ENCODE results near the gene KLHL7. TPM values are rescaled to one million over a fixed set of nuclear protein-coding genes. Genes with fewer than 3 reads are reported as not detected.
"Not testable (repeated sequence)": the region's sequence is repeated elsewhere in the genome, so short reads cannot be mapped to it uniquely, and the experiment has no call there.

The KLHL7 gene
- total RNA-seq, 3 donors from 2014 or later: 17.0 to 20.2 (median 18.1) TPM

DNA sequence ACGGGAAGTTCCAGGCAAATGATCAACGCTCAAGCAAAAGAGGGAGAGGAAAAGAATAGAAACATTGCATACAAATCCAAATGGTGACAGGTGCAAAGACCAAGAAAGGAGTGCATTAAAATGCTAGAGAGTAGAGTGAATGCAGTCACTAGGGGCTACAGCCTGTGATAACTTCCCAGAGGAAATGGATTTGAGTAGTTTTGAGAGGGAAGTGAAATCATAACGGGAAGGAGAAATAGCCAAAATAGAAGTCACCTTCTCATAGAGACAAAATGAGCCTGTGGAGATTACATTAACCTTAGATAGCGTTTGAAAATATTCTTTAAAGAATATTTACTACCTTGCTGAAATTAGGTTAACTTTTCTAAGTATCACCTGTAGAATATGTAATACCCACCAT is 102.7 kb downstream of the KLHL7 start:
- Mint-ChIP-seq H3K4me3 (no peak overlapping the region), H3K27me3 (ENCODE audit: low read depth) (peaks cover 16% of the 10 kb centered on the region)

GRCh38 chr7:23210506-23210905 is 104.9 kb downstream of the KLHL7 start:
- Mint-ChIP-seq H3K4me1 (ENCODE audit: low read depth) (peaks cover 2% of the 10 kb centered on the region), H3K9me3 (no peaks in the 10 kb centered on the region), H3K4me3 (no peak overlapping the region), H3K27me3 (ENCODE audit: low read depth) (peaks cover 11% of the 10 kb centered on the region), H3K36me3 (ENCODE audit: insufficient read depth) (no peaks in the 10 kb centered on the region)
- ATAC-seq (no peak), DNase-seq (no peak)

More for the DNA sequence above, 102.7 kb downstream of the KLHL7 start:
- ATAC-seq (no peak), DNase-seq (no peak)
- peaks cover 11% of the 10 kb centered on the region for H3K36me3 Mint-ChIP-seq (ENCODE audit: insufficient read depth)
- no peaks in the 10 kb centered on the region for H3K9me3 Mint-ChIP-seq
- H3K4me1 Mint-ChIP-seq (ENCODE audit: low read depth): peaks cover 4% of the 10 kb centered on the region

DNA sequence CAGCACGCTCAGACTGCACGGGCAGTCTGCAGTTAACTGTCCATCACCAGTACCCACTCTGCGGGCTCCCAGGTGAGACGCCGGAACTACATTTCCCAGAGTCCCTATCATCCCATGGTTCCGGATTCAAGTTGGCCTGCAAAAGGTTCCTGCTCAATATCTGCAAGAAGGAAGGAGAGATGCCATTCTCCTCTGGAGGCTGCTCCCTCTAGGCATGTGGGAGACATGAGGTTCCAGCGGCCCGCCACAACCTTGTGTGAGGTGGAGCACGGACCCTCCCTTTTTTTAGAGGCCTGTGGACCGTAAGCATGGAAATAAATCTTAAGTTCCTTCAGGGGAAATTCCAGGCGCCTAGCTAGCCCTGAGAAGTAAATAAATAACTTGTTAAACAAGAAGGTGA is 106.0 kb downstream of the KLHL7 start:
- Mint-ChIP-seq H3K27me3 (ENCODE audit: low read depth) (peaks cover 11% of the 10 kb centered on the region), H3K4me3 (no peak overlapping the region), H3K4me1 (ENCODE audit: low read depth) (no peaks in the 10 kb centered on the region), H3K9me3 (no peaks in the 10 kb centered on the region), H3K36me3 (ENCODE audit: insufficient read depth) (no peaks in the 10 kb centered on the region)
- no peak for ATAC-seq
- no peak for DNase-seq

DNA sequence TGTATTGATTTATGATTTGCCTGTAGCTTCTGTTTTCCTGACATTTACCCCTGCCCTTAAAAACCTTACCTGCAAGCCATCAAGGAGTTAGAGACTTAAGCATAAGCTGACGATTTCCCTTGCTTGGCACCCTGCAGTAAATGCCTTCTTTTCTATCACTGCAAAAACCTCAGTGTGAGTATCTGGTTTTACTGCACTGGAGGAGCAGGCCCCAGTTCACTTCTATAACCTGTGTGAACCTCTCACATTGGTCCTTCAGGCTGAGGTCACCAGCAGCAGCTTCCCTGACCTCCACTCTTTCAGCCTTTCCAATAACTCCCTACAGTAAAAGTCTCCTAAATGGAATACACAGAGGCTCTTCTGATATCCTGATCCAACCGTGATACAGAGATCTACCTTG is 106.8 kb downstream of the KLHL7 start:
- H3K27me3 Mint-ChIP-seq (ENCODE audit: low read depth): peaks cover 9% of the 10 kb centered on the region
- no peaks in the 10 kb centered on the region for H3K36me3 Mint-ChIP-seq (ENCODE audit: insufficient read depth)
- ATAC-seq (no peak), DNase-seq (no peak)
- no peaks in the 10 kb centered on the region for H3K9me3 Mint-ChIP-seq
- no peaks in the 10 kb centered on the region for H3K4me1 Mint-ChIP-seq (ENCODE audit: low read depth)
- H3K4me3 Mint-ChIP-seq: no peak overlapping the region

GRCh38 chr7:23212841-23213240 is 107.3 kb downstream of the KLHL7 start:
- Mint-ChIP-seq H3K27me3 (ENCODE audit: low read depth) (peaks cover 9% of the 10 kb centered on the region), H3K4me1 (ENCODE audit: low read depth) (no peaks in the 10 kb centered on the region), H3K9me3 (no peaks in the 10 kb centered on the region), H3K4me3 (no peak overlapping the region), H3K36me3 (ENCODE audit: insufficient read depth) (no peaks in the 10 kb centered on the region)
- DNase-seq (no peak), ATAC-seq (no peak)

DNA sequence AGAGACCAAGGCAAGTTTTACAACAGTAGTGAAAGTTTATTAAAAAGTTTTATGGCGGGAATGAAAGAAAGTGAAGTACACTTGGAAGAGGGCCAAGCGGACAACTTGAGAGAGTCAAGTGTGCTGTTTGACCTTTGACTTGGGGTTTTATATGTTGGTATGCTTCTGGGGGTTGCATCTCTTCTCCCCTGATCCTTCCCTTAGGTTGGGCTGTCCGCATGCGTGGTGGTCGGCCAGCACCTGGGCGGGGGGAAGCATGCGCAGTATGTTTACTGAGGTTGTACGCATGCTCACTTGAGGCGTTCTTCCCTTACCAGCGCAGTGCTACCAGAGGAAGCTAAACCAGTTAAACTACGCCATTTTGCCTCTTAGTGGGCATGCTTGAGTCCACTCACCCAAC is 108.2 kb downstream of the KLHL7 start:
- H3K4me1 Mint-ChIP-seq (ENCODE audit: low read depth): no peaks in the 10 kb centered on the region
- H3K9me3 Mint-ChIP-seq: no peaks in the 10 kb centered on the region
- peaks cover 5% of the 10 kb centered on the region for H3K27me3 Mint-ChIP-seq (ENCODE audit: low read depth)
- DNase-seq: no peak
- no peak for ATAC-seq
- no peaks in the 10 kb centered on the region for H3K36me3 Mint-ChIP-seq (ENCODE audit: insufficient read depth)
- no peak overlapping the region for H3K4me3 Mint-ChIP-seq

- H3K36me3 Mint-ChIP-seq (ENCODE audit: insufficient read depth): no peaks in the 10 kb centered on the region
- ATAC-seq (no peak), DNase-seq (no peak)
- no peak overlapping the region for H3K4me3 Mint-ChIP-seq
- H3K9me3 Mint-ChIP-seq: no peaks in the 10 kb centered on the region
- H3K4me1 Mint-ChIP-seq (ENCODE audit: low read depth): no peaks in the 10 kb centered on the region
- peaks cover 5% of the 10 kb centered on the region for H3K27me3 Mint-ChIP-seq (ENCODE audit: low read depth)
Measured at GRCh38 chr7:23214423-23214822, 108.8 kb downstream of the KLHL7 start.

DNA sequence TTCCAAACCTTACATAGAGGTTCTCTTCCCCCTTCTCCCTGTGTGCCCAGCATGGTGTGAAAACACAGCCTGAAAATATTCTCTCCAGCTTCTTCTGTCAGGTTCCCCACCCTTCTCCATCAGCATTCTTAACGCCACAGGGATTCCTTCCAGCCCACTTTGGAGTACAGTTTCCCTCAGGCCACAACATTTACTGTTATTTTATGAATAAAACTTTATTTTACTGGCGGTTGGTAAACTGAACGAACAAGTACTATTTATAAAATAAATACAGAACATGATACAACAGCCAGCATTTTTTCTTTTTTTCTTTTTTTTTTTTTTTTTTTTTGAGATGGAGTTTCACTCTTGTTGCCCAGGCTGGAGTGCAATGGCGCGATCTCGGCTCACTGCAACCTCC is 109.4 kb downstream of the KLHL7 start:
- ATAC-seq: no peak

DNA sequence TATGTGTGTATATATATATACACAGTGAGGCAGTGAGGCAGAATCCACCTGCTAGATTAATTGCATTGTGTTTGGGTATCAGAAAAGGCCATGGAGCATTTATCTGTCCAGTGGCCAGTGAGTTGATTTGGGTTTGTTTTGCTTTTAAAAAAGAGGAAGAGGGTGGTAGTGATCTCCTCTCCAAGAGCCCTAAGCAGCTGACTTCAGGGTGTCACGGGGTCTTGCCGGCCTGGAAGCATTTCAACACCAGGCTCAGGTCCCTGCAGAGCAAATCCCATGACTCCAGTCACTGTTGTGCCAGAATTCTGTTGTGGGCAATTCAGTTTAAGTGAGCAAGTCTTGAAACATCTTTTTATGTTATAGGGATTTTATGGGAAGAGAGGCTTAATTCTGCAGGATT is 110.4 kb downstream of the KLHL7 start:
- H3K9me3 Mint-ChIP-seq: no peaks in the 10 kb centered on the region
- H3K4me1 Mint-ChIP-seq (ENCODE audit: low read depth): no peaks in the 10 kb centered on the region
- H3K36me3 Mint-ChIP-seq (ENCODE audit: insufficient read depth): no peaks in the 10 kb centered on the region
- no peak for ATAC-seq
- H3K27me3 Mint-ChIP-seq (ENCODE audit: low read depth): peaks cover 5% of the 10 kb centered on the region
- no peak for DNase-seq
- no peak overlapping the region for H3K4me3 Mint-ChIP-seq

More for the DNA sequence above, 109.4 kb downstream of the KLHL7 start:
- no peaks in the 10 kb centered on the region for H3K9me3 Mint-ChIP-seq
- no peak for DNase-seq
- H3K4me1 Mint-ChIP-seq (ENCODE audit: low read depth): no peaks in the 10 kb centered on the region
- H3K27me3 Mint-ChIP-seq (ENCODE audit: low read depth): peaks cover 5% of the 10 kb centered on the region
- no peak overlapping the region for H3K4me3 Mint-ChIP-seq
- no peaks in the 10 kb centered on the region for H3K36me3 Mint-ChIP-seq (ENCODE audit: insufficient read depth)

GRCh38 chr7:23218196-23218595 is 112.6 kb downstream of the KLHL7 start:
- Mint-ChIP-seq H3K4me1 (ENCODE audit: low read depth) (no peaks in the 10 kb centered on the region), H3K27me3 (ENCODE audit: low read depth) (peaks cover 5% of the 10 kb centered on the region), H3K9me3 (no peaks in the 10 kb centered on the region), H3K36me3 (ENCODE audit: insufficient read depth) (no peaks in the 10 kb centered on the region), H3K4me3 (no peak overlapping the region)
- ATAC-seq (no peak), DNase-seq (no peak)

DNA sequence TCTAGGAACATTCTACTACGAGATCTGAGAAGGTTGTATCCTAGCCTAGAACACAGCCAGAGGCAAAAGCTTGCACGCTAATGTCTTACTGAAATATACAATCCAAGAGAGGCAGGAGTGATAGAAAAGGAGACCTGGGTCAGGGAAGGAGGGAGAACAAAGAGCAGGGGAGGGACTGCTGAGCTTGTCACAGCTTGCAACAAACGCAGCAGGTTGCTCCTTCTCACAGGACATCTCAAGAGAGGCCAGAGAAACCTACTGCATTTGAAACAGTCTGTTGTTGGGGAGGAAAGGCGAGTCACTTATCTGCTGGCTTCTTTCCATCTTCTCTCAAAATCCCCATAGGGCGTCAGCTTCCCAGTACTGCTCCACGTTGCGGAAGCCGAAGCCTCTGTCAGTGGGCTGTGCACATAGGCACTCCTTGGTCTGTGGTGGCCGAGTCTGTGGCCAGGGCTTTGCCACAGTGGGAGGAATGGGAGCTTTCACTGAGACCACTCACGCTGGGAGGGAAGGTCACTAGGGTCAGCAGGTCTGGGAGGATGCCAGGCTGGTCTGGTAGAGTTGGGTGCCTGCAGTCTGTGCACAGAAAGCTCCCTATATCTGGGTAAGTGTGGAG is 115.2 kb downstream of the KLHL7 start:
- no peaks in the 10 kb centered on the region for H3K9me3 Mint-ChIP-seq
- H3K27me3 Mint-ChIP-seq (ENCODE audit: low read depth): peaks cover 4% of the 10 kb centered on the region
- H3K4me3 Mint-ChIP-seq: no peak overlapping the region
- ATAC-seq: no peak
- H3K4me1 Mint-ChIP-seq (ENCODE audit: low read depth): no peaks in the 10 kb centered on the region
- no peaks in the 10 kb centered on the region for H3K36me3 Mint-ChIP-seq (ENCODE audit: insufficient read depth)
- DNase-seq: no peak

- ATAC-seq: no peak
- H3K36me3 Mint-ChIP-seq (ENCODE audit: insufficient read depth): no peaks in the 10 kb centered on the region
- no peaks in the 10 kb centered on the region for H3K4me1 Mint-ChIP-seq (ENCODE audit: low read depth)
- no peaks in the 10 kb centered on the region for H3K9me3 Mint-ChIP-seq
- no peak overlapping the region for H3K4me3 Mint-ChIP-seq
- no peak for DNase-seq
- no peaks in the 10 kb centered on the region for H3K27me3 Mint-ChIP-seq (ENCODE audit: low read depth)
Measured at GRCh38 chr7:23222439-23223030, 117.0 kb downstream of the KLHL7 start.

- not testable (repeated sequence) for H3K4me1 Mint-ChIP-seq (ENCODE audit: low read depth); H3K4me3 Mint-ChIP-seq; H3K9me3 Mint-ChIP-seq; DNase-seq; H3K27me3 Mint-ChIP-seq (ENCODE audit: low read depth); H3K36me3 Mint-ChIP-seq (ENCODE audit: insufficient read depth); ATAC-seq
Measured at GRCh38 chr7:23224364-23224763, 118.8 kb downstream of the KLHL7 start.

- no peak overlapping the region for H3K4me3 Mint-ChIP-seq
- H3K9me3 Mint-ChIP-seq: peaks cover 7% of the 10 kb centered on the region
Measured at GRCh38 chr7:23226844-23227450, 121.4 kb downstream of the KLHL7 start.

More at GRCh38 chr7:23226844-23227450, 121.4 kb downstream of the KLHL7 start:
- ATAC-seq (no peak), DNase-seq (no peak)
- H3K36me3 Mint-ChIP-seq (ENCODE audit: insufficient read depth): no peaks in the 10 kb centered on the region
- no peaks in the 10 kb centered on the region for H3K4me1 Mint-ChIP-seq (ENCODE audit: low read depth)
- H3K27me3 Mint-ChIP-seq (ENCODE audit: low read depth): no peaks in the 10 kb centered on the region

Data from activated T-cell treated with anti-CD3 and anti-CD28 coated beads, Interleukin-2, amount 50 U/mL, for 4 hours (primary cell).